ENCODE measurements around the gene TSPAN12.

The TSPAN12 gene

DNA sequence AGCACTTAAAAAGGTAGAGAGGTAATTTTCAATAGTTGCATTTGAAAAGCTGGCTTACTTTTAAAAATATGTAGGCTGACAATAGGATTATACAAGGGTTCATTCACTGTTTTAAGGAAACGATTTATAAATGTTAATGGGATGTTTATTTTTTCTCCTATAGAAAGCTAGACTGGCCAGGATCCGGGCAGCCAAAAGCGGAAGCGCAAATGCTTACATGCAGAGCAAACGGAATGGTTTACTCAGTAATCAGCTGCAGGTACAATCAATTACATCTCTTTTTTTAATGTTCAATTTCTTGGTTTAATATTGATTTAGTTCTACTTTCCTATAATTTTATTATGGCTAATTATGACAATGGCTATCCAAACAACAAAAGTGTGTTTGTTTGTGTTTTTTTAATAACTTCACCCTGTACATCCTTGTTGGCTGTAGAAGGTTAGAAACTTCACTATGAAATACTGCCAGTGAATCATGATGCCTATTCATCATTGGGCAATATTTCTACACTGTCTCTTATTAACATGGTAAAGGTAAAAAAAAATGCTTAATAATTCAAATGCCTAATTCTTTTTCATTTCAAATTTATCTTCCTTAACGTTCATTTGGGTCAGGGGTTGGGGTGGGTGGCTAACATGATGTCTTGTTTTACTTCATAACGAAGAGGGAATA is 116.4 kb downstream of the TSPAN12 start:
- DNase-seq: no peak

DNA sequence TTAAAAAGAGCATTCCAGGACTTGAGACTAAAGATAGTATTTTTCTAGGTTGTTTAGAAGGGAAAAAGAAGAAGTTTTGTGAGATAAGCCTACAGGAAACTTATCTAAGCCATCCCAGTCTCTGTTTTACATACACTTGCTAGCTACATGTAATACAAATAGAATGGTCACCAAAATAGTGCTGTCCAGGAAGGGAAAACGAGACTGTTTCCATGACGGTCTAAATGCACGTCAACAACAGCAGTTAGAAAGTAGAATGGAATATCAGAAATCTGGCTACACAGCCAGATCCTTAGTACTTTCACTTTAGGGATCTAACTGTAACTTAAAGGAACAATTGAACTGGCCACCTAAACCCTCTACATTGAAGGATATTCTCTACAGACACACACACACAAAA is 117.6 kb downstream of the TSPAN12 start:
- DNase-seq: no peak

DNA sequence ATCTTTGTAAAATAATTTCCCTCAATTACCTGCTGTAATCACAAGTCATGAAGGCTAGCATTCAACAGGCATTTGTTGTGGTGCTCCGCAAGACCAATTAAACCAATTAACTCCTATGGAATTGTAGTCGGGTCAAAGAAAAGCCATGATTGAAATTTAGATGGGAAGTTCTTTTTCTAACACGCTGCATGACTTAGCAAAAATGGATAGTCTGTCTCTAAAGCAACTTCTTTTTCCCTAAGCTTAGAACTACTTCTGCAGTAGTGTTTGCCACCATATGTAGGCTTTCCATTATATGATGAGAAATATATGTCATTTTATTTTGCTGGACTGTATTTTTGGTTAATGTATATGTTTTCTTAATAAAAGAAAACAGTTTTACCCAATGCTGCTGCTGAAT is 119.1 kb downstream of the TSPAN12 start:
- DNase-seq: no peak
